ENCODE measurements around the gene B4GALNT2. TPM values are rescaled to one million over a fixed set of nuclear protein-coding genes. Genes with fewer than 3 reads are reported as not detected.

The B4GALNT2 gene
- total RNA-seq, 3 donors from 2014 or later = 23.6 to 138 (median 31.7) TPM

DNA sequence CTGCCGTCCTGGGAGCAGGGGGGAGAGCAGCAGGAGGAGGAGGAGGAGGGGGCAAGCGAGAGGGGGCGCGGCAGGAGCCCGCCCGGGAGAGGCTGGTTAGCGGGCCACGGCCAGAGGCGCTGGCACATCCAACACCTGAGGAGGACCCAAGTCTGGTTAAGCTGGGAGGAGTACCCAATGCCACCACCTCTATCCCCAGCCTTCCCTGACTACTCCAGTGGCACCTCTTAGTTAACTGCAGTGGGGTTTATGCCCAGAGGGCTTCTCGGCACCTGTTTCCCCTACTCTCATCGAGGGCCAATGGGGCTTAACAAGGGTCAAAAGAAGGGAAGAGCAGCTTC is 92.4 kb downstream of the B4GALNT2 start:
- TF ChIP-seq, protein P1, sequence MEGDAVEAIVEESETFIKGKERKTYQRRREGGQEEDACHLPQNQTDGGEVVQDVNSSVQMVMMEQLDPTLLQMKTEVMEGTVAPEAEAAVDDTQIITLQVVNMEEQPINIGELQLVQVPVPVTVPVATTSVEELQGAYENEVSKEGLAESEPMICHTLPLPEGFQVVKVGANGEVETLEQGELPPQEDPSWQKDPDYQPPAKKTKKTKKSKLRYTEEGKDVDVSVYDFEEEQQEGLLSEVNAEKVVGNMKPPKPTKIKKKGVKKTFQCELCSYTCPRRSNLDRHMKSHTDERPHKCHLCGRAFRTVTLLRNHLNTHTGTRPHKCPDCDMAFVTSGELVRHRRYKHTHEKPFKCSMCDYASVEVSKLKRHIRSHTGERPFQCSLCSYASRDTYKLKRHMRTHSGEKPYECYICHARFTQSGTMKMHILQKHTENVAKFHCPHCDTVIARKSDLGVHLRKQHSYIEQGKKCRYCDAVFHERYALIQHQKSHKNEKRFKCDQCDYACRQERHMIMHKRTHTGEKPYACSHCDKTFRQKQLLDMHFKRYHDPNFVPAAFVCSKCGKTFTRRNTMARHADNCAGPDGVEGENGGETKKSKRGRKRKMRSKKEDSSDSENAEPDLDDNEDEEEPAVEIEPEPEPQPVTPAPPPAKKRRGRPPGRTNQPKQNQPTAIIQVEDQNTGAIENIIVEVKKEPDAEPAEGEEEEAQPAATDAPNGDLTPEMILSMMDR (IDR thresholded peaks at IDR 0.05) = no peak
- peaks cover 16% of the 10 kb centered on the region for H3K4me1 ChIP-seq (ENCODE audit: low read depth)
- ATAC-seq = no peak
- H3K36me3 ChIP-seq (ENCODE audit: low read depth) = no peaks in the 10 kb centered on the region
- DNase-seq = no peak
- intact Hi-C loops (cut with DNase I, micrococcal nuclease) = loop anchor here in 1 of 2 donors (10.0 kb wide), 1 partner anchor 50 kb away; no protein-coding TSS in a partner anchor
- no peaks in the 10 kb centered on the region for H3K9me3 ChIP-seq
- H3K4me3 ChIP-seq = no peak overlapping the region

DNA sequence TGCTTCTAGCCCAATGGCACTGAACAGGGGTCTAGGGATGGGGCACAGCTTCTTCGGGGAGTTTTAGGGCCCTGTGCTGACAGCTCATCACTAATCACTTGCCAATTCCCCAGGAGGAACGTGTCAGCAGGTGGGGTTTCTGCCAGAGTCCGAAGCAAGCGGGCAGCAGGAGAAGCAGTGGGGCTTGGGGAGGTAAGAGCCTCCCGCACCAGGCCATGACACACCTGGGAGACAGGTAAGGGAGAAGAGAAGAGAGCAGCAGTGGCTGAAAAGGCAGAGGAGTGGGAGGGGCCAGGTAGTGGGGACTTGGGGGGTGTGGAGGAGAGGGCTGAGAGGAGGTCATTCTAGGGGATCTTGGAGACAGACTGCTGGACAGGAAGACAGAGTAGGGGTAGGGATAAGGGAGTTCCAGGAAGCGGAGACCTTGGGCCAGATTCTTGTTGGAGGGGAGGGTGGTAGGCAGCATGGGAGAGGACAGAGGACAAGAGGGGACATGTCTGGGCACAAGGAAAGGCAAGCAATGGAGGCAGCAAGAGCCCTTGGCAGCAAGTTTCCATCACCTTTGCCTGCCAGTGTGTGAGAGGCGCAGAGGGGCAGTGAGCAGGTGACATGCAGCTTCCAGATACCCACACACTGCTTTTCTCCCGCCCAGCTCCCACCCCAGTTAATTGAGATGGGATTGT is 93.1 kb downstream of the B4GALNT2 start:
- H3K9me3 ChIP-seq = no peaks in the 10 kb centered on the region
- intact Hi-C loops (cut with DNase I, micrococcal nuclease) = loop anchor here in 1 of 2 donors (10.0 kb wide), 1 partner anchor 51 kb away; no protein-coding TSS in a partner anchor
- H3K4me3 ChIP-seq = no peak overlapping the region
- no peaks in the 10 kb centered on the region for H3K36me3 ChIP-seq (ENCODE audit: low read depth)
- TF ChIP-seq, protein P1 (IDR thresholded peaks at IDR 0.05) = no peak
- H3K4me1 ChIP-seq (ENCODE audit: low read depth) = peaks cover 21% of the 10 kb centered on the region
- no peak for ATAC-seq
- no peak for DNase-seq

Other genes with a start within 250 kb of the B4GALNT2 start
- 100 to 1,000 TPM; 115 to 223 (median 198) TPM for gene ATP5MC1, start 240.0 kb upstream of the B4GALNT2 start, total RNA-seq
- 10 to 100 TPM; 67.6 to 70.5 (median 68.1) TPM for gene UBE2Z, start 224.4 kb upstream of the B4GALNT2 start, total RNA-seq
- gene SNF8, start 187.9 kb upstream of the B4GALNT2 start, total RNA-seq = 100 to 1,000 TPM in 2 of 3 donors, 10 to 100 TPM in 1; 90.3 to 112 (median 101) TPM
- gene GIP, start 164.2 kb upstream of the B4GALNT2 start, total RNA-seq = not detected
- gene IGF2BP1, start 135.4 kb upstream of the B4GALNT2 start, total RNA-seq = under 1 TPM in 2 of 3 donors, not detected in 1; 0.06 to 0.07 TPM
- gene GNGT2, start 77.8 kb downstream of the B4GALNT2 start, total RNA-seq = 1 to 10 TPM in 1 of 3 donors, under 1 TPM in 2; 0.89 to 1.7 (median 0.96) TPM
- gene ABI3, start 77.9 kb downstream of the B4GALNT2 start, total RNA-seq = 10 to 100 TPM in 1 of 3 donors, 1 to 10 TPM in 2; 5.9 to 10.6 (median 7.2) TPM
- under 1 TPM in 1 of 3 donors, not detected in 2; 0.25 TPM for gene PHOSPHO1, start 98.0 kb downstream of the B4GALNT2 start, total RNA-seq
- gene ZNF652, start 229.5 kb downstream of the B4GALNT2 start, total RNA-seq = 100 to 1,000 TPM in 1 of 3 donors, 10 to 100 TPM in 2; 44.4 to 117 (median 46.9) TPM

Measured in mucosa of descending colon (tissue), 3 donors.